ENCODE measurements around the gene TMEM132E.
"Not testable (repeated sequence)": the region's sequence is repeated elsewhere in the genome, so short reads cannot be mapped to it uniquely, and the experiment has no call there.

The TMEM132E gene

GRCh38 chr17:34533806-34534527, 45.4 kb upstream of the TMEM132E start:
- H3K4me3 ChIP-seq (ENCODE audit: low read depth in 1 of 2, low read length in 2 of 2), result no peak overlapping the region
- no peaks in the 10 kb centered on the region for H3K9me3 ChIP-seq (ENCODE audit: insufficient read depth, low read length, severe bottlenecking)
- DNase-seq (no peak), ATAC-seq (ENCODE audit: insufficient read depth, low read depth) (no peak)
- H3K27ac ChIP-seq (ENCODE audit: low read length), result no peak overlapping the region
- TF ChIP-seq EZH2 (IDR thresholded peaks at IDR 0.05; ENCODE audit: borderline replicate concordance, low read depth, low read length, severe bottlenecking), result no peak
- H2AFZ ChIP-seq (ENCODE audit: low read depth, low read length), result no peak overlapping the region
- no peaks in the 10 kb centered on the region for H3K36me3 ChIP-seq (ENCODE audit: insufficient read depth, low read length)
- no peaks in the 10 kb centered on the region for H3K79me2 ChIP-seq (ENCODE audit: insufficient read depth, low read length)
- peaks cover 39% of the 10 kb centered on the region for H3K27me3 ChIP-seq (ENCODE audit: insufficient read depth, low read length, poor library complexity)
- no peak overlapping the region for H3K4me2 ChIP-seq (ENCODE audit: insufficient read depth, low read length)
- no peaks in the 10 kb centered on the region for H3K4me1 ChIP-seq (ENCODE audit: insufficient read depth, low read length)
- no peak overlapping the region for H3K9ac ChIP-seq (ENCODE audit: low read depth, low read length)
- H4K20me1 ChIP-seq (ENCODE audit: insufficient read depth, low read length), result no peaks in the 10 kb centered on the region

DNA sequence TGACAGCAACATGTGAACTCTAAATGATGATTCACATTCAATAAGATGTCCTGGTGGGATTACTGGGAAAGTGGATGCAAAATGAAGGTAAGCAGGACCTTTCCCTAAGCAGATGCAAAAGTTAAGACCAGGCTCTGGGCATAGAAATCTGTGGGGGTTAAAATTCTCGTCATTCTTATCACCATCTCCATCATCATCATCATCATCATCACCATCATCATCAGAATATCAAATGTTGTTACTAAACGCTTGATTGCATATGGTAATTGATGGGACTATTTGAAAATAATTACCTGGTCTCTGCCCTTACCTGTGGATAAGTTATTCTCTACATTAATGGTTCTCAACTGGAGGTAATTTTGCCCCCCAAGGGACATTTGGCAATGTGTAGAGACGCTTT, 41.9 kb upstream of the TMEM132E start:
- H3K27me3 ChIP-seq (ENCODE audit: insufficient read depth, low read length, poor library complexity), result peaks cover 35% of the 10 kb centered on the region
- H3K9me3 ChIP-seq (ENCODE audit: insufficient read depth, low read length, severe bottlenecking), result no peaks in the 10 kb centered on the region
- no peak overlapping the region for H3K4me3 ChIP-seq (ENCODE audit: low read depth in 1 of 2, low read length in 2 of 2)
- H2AFZ ChIP-seq (ENCODE audit: low read depth, low read length), result no peak overlapping the region
- ATAC-seq (ENCODE audit: insufficient read depth, low read depth) (no peak), DNase-seq (no peak)
- no peak overlapping the region for H3K27ac ChIP-seq (ENCODE audit: low read length)
- no peaks in the 10 kb centered on the region for H3K4me1 ChIP-seq (ENCODE audit: insufficient read depth, low read length)
- no peaks in the 10 kb centered on the region for H3K36me3 ChIP-seq (ENCODE audit: insufficient read depth, low read length)
- no peaks in the 10 kb centered on the region for H3K79me2 ChIP-seq (ENCODE audit: insufficient read depth, low read length)
- H3K9ac ChIP-seq (ENCODE audit: low read depth, low read length), result no peak overlapping the region
- H3K4me2 ChIP-seq (ENCODE audit: insufficient read depth, low read length), result no peak overlapping the region
- TF ChIP-seq CTCF (IDR thresholded peaks at IDR 0.05; ENCODE audit: borderline replicate concordance, extremely low read depth, low read length, poor library complexity, severe bottlenecking) (no peak), EZH2 (IDR thresholded peaks at IDR 0.05; ENCODE audit: borderline replicate concordance, low read depth, low read length, severe bottlenecking) (no peak)
- H4K20me1 ChIP-seq (ENCODE audit: insufficient read depth, low read length), result no peaks in the 10 kb centered on the region

- not testable (repeated sequence) for H3K9ac ChIP-seq (ENCODE audit: low read depth, low read length); H2AFZ ChIP-seq (ENCODE audit: low read depth, low read length); H3K79me2 ChIP-seq (ENCODE audit: insufficient read depth, low read length); H3K27ac ChIP-seq (ENCODE audit: low read length); ATAC-seq (ENCODE audit: insufficient read depth, low read depth); H3K4me3 ChIP-seq (ENCODE audit: low read depth in 1 of 2, low read length in 2 of 2); DNase-seq; H4K20me1 ChIP-seq (ENCODE audit: insufficient read depth, low read length); H3K36me3 ChIP-seq (ENCODE audit: insufficient read depth, low read length); H3K4me1 ChIP-seq (ENCODE audit: insufficient read depth, low read length); H3K9me3 ChIP-seq (ENCODE audit: insufficient read depth, low read length, severe bottlenecking); H3K4me2 ChIP-seq (ENCODE audit: insufficient read depth, low read length)
- peaks cover 41% of the 10 kb centered on the region for H3K27me3 ChIP-seq (ENCODE audit: insufficient read depth, low read length, poor library complexity)
Measured at GRCh38 chr17:34538582-34538981, 40.8 kb upstream of the TMEM132E start.

GRCh38 chr17:34539881-34540280, 39.5 kb upstream of the TMEM132E start:
- TF ChIP-seq CTCF (IDR thresholded peaks at IDR 0.05; ENCODE audit: borderline replicate concordance, extremely low read depth, low read length, poor library complexity, severe bottlenecking) (no peak), EZH2 (IDR thresholded peaks at IDR 0.05; ENCODE audit: borderline replicate concordance, low read depth, low read length, severe bottlenecking) (no peak)
- Histone ChIP-seq H3K9ac (ENCODE audit: low read depth, low read length) (no peak overlapping the region), H3K9me3 (ENCODE audit: insufficient read depth, low read length, severe bottlenecking) (no peaks in the 10 kb centered on the region), H3K4me1 (ENCODE audit: insufficient read depth, low read length) (no peaks in the 10 kb centered on the region), H2AFZ (ENCODE audit: low read depth, low read length) (no peak overlapping the region), H3K4me3 (ENCODE audit: low read depth in 1 of 2, low read length in 2 of 2) (no peak overlapping the region), H4K20me1 (ENCODE audit: insufficient read depth, low read length) (no peaks in the 10 kb centered on the region), H3K27me3 (ENCODE audit: insufficient read depth, low read length, poor library complexity) (peaks cover 45% of the 10 kb centered on the region), H3K36me3 (ENCODE audit: insufficient read depth, low read length) (no peaks in the 10 kb centered on the region), H3K27ac (ENCODE audit: low read length) (no peak overlapping the region), H3K4me2 (ENCODE audit: insufficient read depth, low read length) (no peak overlapping the region), H3K79me2 (ENCODE audit: insufficient read depth, low read length) (no peaks in the 10 kb centered on the region)
- ATAC-seq (ENCODE audit: insufficient read depth, low read depth) (no peak), DNase-seq (no peak)
